Upper lobe of left lung (tissue), 6 donors: Measurements from ENCODE around the gene PDGFRB. TPM values are rescaled to one million over a fixed set of nuclear protein-coding genes. Genes with fewer than 3 reads are reported as not detected.

Experiments used
- ATAC-seq, 2 donors: fragments of 200-7000 bp; cut with Tn5 transposase; one replicate each; pipeline ENCODE4 v1.9.1; 2022; ENCODE audit warnings: mild to moderate bottlenecking in 2 of 2, moderate library complexity in 2 of 2; ENCODE audit not compliant: low FRiP score in 2 of 2
- DNase-seq, 2 donors: peaks; one replicate each; pipeline ENCODE4 v3.0.0-alpha.2; 2019 to 2020
- H3K27ac ChIP-seq, 4 donors: fragments of 200-600 bp; sonication (generic); one replicate each; pipeline ENCODE4 v1.5.1; 2016 to 2019
- H3K27me3 ChIP-seq, 4 donors: fragments of 200-600 bp; sonication (generic); one replicate each; pipeline ENCODE4 v1.5.1; 2017 to 2019
- H3K36me3 ChIP-seq, 4 donors: fragments of 200-600 bp; sonication (generic); one replicate each; pipeline ENCODE4 v1.5.1; 2016 to 2019
- H3K4me1 ChIP-seq, 4 donors: fragments of 200-600 bp; sonication (generic); one replicate each; pipeline ENCODE4 v1.5.1; 2018 to 2019
- H3K4me3 ChIP-seq, 4 donors: fragments of 200-600 bp; sonication (generic); one replicate each; pipeline ENCODE4 v1.5.1; 2017 to 2019; ENCODE audit warnings: mild to moderate bottlenecking in 2 of 4, moderate library complexity in 1 of 4
- H3K9me3 ChIP-seq, 4 donors: fragments of 200-600 bp; sonication (generic); one replicate each; pipeline ENCODE4 v1.5.1; 2018 to 2019
- EP300 ChIP-seq, 4 donors: sonication (generic); formaldehyde crosslinking; IDR thresholded peaks; one replicate each; pipeline ENCODE4 v1.5.1; 2017; ENCODE audit warnings: antibody characterized with exemption in 4 of 4, control low read depth in 2 of 4
- POLR2A ChIP-seq, 4 donors: fragments of 450-650 bp; IDR thresholded peaks; one replicate each; pipeline ENCODE4 v1.5.1; 2016 to 2017; ENCODE audit warnings: antibody characterized with exemption in 4 of 4, mild to moderate bottlenecking in 2 of 4
- POLR2AphosphoS5 ChIP-seq, 2 donors: sonication (generic); formaldehyde crosslinking; IDR thresholded peaks; one replicate each; pipeline ENCODE4 v1.5.1; 2017; ENCODE audit warnings: antibody characterized with exemption in 2 of 2
- whole genome bisulfite sequencing, 2 donors: methylation state at CpG; one replicate each; pipeline ENCODE4 v1.1.5; 2017 to 2018; 5-methylcytosine and 5-hydroxymethylcytosine counted together
- total RNA-seq, 6 donors: library from RNA; depleted of rRNA in 4 of 6; stranded (reverse); fragments of >200 nt in 4 of 6; gene quantifications; one replicate each; pipeline versions ENCODE4 v1.1.0 to v1.2.1, GENCODE V29; 2016 to 2021
- TF ChIP-seq, protein P1 (sequence below), 6 experiments: fragments of 450-650 bp in 4 of 6; fragments of 200-600 bp in 2 of 6; sonication (generic) in 2 of 6; IDR thresholded peaks; one replicate each; pipeline ENCODE4 v1.5.1; 2016 to 2019; ENCODE audit warnings: antibody characterized with exemption in 6 of 6
- donor health status: DM: no; HTN: no; CAD: no; lungs with moderate emphysema.
- donor health status: DM: no; HTN: yes; CAD: no; lungs with severe emphysema.

The PDGFRB gene
- total RNA-seq, 6 donors from 2014 or later: 26.6 to 155 (median 81.5) TPM

DNA sequence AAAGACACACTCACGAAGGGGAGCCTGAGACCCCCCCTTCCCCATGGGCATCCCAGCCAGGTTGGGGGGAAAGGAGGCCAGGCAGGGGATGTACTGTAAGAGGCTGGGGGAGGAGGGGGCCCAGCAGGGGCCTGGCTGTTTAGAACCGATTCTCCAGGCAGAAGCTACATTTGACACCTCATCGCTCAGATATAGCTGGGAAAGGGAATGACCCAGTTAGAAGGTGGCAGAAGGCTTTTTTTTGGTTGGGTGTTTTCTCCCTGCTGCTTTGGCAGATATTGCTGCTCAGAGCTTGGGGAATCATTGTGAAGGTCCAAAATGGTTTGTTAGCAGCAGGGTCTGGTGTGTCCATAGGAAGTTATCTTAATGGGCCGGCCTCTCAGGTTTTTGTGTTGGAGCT, 16.9 kb upstream of the PDGFRB start:
- Histone ChIP-seq H3K4me1 (no peaks in the 10 kb centered on the region), H3K27ac (no peak overlapping the region), H3K36me3 (no peaks in the 10 kb centered on the region), H3K27me3 (peaks cover 0 to 3% (median 0%) of the 10 kb centered on the region in 4 donors), H3K4me3 (no peak overlapping the region), H3K9me3 (no peaks in the 10 kb centered on the region)
- no peak for DNase-seq
- no peak for ATAC-seq
- WGBS, 2 donors: 83 to 85% methylated on average over 4 of the region's 4 CpGs
- TF ChIP-seq EP300 (IDR thresholded peaks at IDR 0.05) (no peak), POLR2A (IDR thresholded peaks at IDR 0.05) (no peak), POLR2AphosphoS5 (IDR thresholded peaks at IDR 0.05) (no peak)
- TF ChIP-seq, protein P1, sequence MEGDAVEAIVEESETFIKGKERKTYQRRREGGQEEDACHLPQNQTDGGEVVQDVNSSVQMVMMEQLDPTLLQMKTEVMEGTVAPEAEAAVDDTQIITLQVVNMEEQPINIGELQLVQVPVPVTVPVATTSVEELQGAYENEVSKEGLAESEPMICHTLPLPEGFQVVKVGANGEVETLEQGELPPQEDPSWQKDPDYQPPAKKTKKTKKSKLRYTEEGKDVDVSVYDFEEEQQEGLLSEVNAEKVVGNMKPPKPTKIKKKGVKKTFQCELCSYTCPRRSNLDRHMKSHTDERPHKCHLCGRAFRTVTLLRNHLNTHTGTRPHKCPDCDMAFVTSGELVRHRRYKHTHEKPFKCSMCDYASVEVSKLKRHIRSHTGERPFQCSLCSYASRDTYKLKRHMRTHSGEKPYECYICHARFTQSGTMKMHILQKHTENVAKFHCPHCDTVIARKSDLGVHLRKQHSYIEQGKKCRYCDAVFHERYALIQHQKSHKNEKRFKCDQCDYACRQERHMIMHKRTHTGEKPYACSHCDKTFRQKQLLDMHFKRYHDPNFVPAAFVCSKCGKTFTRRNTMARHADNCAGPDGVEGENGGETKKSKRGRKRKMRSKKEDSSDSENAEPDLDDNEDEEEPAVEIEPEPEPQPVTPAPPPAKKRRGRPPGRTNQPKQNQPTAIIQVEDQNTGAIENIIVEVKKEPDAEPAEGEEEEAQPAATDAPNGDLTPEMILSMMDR (IDR thresholded peaks at IDR 0.05): no peak

DNA sequence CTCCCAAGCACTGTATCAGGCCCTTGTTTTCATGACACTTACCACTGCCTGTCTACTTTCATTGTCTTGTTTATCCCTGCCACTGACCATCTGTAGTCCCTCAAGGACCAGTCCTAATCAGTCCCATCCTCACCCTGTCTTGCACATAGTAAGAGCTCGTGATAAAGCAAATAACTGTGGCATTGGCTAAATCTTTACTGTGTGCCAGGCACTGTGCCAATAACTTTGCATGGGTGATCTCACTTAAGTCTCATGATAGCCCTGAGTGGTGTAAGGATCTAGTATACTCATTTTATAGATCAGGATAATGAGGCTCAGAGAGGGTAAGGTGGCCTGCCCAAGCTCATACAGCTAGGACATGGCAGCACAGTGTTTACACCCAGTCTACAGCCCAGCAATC, 16.5 kb upstream of the PDGFRB start:
- no peak overlapping the region for H3K4me3 ChIP-seq
- ATAC-seq (no peak), DNase-seq (no peak)
- H3K27ac ChIP-seq: no peak overlapping the region
- no peak for TF ChIP-seq POLR2AphosphoS5 (IDR thresholded peaks at IDR 0.05)
- TF ChIP-seq POLR2A (IDR thresholded peaks at IDR 0.05): no peak
- TF ChIP-seq, protein P1 (IDR thresholded peaks at IDR 0.05): no peak
- TF ChIP-seq EP300 (IDR thresholded peaks at IDR 0.05): no peak
- H3K36me3 ChIP-seq: no peaks in the 10 kb centered on the region
- no peaks in the 10 kb centered on the region for H3K9me3 ChIP-seq
- peaks cover 0 to under 1% (median 0%) of the 10 kb centered on the region in 4 donors for H3K4me1 ChIP-seq
- WGBS, 2 donors: 45 to 64% methylated on average over 1 of the region's 1 CpG
- peaks cover 0 to 7% (median 2%) of the 10 kb centered on the region in 4 donors for H3K27me3 ChIP-seq

DNA sequence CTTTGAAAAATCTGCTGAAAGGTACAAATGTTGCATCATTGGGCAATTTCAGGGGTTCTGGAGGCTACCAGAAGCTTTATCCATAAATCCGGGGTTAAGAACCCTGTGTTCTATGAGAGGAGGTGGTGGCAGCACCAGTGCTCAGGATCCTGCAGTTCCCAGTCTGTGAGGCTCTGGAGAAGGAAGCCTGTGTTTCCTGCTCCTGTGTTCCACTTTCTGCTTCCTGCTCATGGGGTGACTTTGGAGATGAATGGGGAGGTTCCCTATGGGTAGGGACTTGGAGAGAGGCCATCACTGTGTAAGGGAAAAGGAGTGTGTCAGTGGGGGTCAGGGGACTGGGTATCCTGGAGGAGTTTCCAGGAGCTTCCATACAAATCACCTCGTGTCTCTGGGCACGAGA, 13.2 kb upstream of the PDGFRB start:
- Histone ChIP-seq H3K27ac (no peak overlapping the region), H3K4me3 (no peak overlapping the region), H3K36me3 (no peaks in the 10 kb centered on the region), H3K4me1 (peaks cover 0 to 8% (median 0%) of the 10 kb centered on the region in 4 donors), H3K27me3 (peaks cover 0 to 17% (median 7%) of the 10 kb centered on the region in 4 donors), H3K9me3 (no peaks in the 10 kb centered on the region)
- TF ChIP-seq POLR2A (IDR thresholded peaks at IDR 0.05) (no peak), EP300 (IDR thresholded peaks at IDR 0.05) (no peak), POLR2AphosphoS5 (IDR thresholded peaks at IDR 0.05) (no peak)
- TF ChIP-seq, protein P1 (IDR thresholded peaks at IDR 0.05): no peak
- ATAC-seq (no peak), DNase-seq (no peak)
- WGBS, 2 donors: 52 to 58% methylated on average over 2 to 3 of the region's 3 CpGs

DNA sequence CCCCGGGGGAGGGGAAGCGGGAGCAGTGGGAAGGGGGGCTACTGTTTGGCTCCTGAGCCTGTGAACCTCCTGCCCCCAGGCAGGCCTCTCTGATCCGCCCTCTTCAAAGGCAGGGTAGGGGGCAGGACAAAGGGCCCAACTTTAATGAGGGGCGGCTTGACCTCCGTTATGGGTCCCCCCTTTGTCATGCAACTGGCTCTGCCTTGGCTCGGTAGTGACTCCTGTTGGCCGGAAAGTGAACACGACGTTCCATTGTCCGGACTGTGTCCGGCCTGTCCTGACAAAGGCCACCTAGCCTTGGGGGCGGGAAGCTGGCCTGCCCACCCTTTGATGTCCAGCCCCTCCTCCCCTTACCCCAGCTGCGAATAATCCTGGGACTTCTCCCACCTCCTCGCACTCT, 12.3 kb upstream of the PDGFRB start:
- TF ChIP-seq EP300 (IDR thresholded peaks at IDR 0.05) (no peak), POLR2A (IDR thresholded peaks at IDR 0.05) (no peak), POLR2AphosphoS5 (IDR thresholded peaks at IDR 0.05) (no peak)
- TF ChIP-seq, protein P1 (IDR thresholded peaks at IDR 0.05): no peak
- Histone ChIP-seq H3K4me1 (peaks cover 0 to 16% (median 2%) of the 10 kb centered on the region in 4 donors), H3K4me3 (no peak overlapping the region), H3K9me3 (no peaks in the 10 kb centered on the region), H3K36me3 (no peaks in the 10 kb centered on the region), H3K27me3 (peaks cover 0 to 17% (median 7%) of the 10 kb centered on the region in 4 donors), H3K27ac (no peak overlapping the region)
- WGBS, 2 donors: 87 to 90% methylated on average over 13 to 14 of the region's 14 CpGs
- ATAC-seq (no peak), DNase-seq (no peak)

DNA sequence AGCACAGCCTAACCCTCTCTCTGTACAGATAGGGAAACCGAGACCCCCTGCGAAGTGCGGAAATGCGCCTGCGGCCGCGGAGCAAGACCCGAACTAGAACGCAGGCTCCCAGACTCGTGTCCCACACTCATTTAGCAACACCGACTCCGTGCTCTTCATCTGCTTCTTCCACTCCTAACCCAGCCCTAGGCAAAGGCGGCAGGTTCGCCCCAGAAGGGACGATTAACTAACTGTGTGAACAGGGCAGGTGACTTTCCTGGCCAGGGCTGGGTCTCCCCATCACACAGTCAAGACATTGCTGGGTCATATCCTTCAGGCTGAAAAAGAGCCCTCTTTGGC, 11.8 kb upstream of the PDGFRB start:
- H3K4me3 ChIP-seq: peak overlapping the region in 1 of 4 donors; percentile 27
- no peaks in the 10 kb centered on the region for H3K9me3 ChIP-seq
- WGBS, 2 donors: 77 to 78% methylated on average over 10 to 15 of the region's 15 CpGs
- TF ChIP-seq, protein P1 (IDR thresholded peaks at IDR 0.05): no peak
- TF ChIP-seq EP300 (IDR thresholded peaks at IDR 0.05) (no peak), POLR2A (IDR thresholded peaks at IDR 0.05) (no peak), POLR2AphosphoS5 (IDR thresholded peaks at IDR 0.05) (no peak)
- peaks cover 0 to 17% (median 7%) of the 10 kb centered on the region in 4 donors for H3K27me3 ChIP-seq
- DNase-seq (no peak), ATAC-seq (no peak)
- no peaks in the 10 kb centered on the region for H3K36me3 ChIP-seq
- peaks cover 0 to 16% (median 2%) of the 10 kb centered on the region in 4 donors for H3K4me1 ChIP-seq
- no peak overlapping the region for H3K27ac ChIP-seq
